LNCAP (cell line): ENCODE data around the gene ZNF668.

Experiments used
- TF ChIP-seq, protein P1 (sequence below): fragments of 450-650 bp; IDR thresholded peaks from 2 replicates; pipeline ENCODE4 v1.5.1; 2017; ENCODE audit warnings: mild to moderate bottlenecking

Gene ZNF668

GRCh38 chr16:31080756-31081419 lies 6.8 kb upstream of the ZNF668 start:
- TF ChIP-seq, protein P1, sequence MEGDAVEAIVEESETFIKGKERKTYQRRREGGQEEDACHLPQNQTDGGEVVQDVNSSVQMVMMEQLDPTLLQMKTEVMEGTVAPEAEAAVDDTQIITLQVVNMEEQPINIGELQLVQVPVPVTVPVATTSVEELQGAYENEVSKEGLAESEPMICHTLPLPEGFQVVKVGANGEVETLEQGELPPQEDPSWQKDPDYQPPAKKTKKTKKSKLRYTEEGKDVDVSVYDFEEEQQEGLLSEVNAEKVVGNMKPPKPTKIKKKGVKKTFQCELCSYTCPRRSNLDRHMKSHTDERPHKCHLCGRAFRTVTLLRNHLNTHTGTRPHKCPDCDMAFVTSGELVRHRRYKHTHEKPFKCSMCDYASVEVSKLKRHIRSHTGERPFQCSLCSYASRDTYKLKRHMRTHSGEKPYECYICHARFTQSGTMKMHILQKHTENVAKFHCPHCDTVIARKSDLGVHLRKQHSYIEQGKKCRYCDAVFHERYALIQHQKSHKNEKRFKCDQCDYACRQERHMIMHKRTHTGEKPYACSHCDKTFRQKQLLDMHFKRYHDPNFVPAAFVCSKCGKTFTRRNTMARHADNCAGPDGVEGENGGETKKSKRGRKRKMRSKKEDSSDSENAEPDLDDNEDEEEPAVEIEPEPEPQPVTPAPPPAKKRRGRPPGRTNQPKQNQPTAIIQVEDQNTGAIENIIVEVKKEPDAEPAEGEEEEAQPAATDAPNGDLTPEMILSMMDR = no peak

GRCh38 chr16:31080035-31080629 lies 6.1 kb upstream of the ZNF668 start:
- TF ChIP-seq, protein P1 = no peak

- TF ChIP-seq, protein P1 = no peak
Measured at GRCh38 chr16:31079342-31079944, 5.4 kb upstream of the ZNF668 start.

GRCh38 chr16:31078597-31079341 lies 4.7 kb upstream of the ZNF668 start:
- TF ChIP-seq, protein P1 = no peak

DNA sequence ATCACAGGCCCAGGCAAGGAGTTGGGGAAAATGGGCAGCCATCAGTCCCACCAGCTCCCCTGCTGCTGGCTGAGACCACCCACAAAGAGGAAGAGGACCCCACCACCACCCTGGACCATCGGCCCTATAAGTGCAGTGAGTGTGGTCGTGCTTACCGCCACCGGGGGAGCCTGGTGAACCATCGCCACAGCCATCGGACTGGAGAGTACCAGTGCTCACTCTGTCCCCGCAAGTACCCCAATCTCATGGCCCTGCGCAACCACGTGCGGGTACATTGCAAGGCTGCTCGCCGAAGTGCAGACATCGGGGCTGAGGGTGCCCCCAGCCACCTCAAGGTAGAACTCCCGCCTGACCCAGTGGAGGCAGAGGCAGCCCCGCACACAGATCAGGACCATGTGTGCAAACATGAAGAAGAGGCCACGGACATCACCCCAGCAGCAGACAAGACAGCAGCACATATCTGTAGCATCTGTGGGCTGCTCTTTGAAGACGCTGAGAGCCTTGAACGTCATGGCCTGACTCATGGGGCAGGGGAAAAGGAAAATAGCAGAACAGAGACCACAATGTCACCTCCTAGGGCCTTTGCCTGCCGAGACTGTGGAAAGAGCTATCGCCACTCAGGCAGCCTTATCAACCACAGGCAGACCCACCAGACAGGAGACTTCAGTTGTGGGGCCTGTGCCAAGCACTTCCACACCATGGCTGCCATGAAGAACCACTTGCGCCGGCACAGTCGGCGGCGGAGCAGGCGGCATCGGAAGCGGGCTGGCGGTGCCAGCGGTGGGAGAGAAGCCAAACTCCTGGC lies 3.8 kb upstream of the ZNF668 start:
- TF ChIP-seq, protein P1 = no peak

DNA sequence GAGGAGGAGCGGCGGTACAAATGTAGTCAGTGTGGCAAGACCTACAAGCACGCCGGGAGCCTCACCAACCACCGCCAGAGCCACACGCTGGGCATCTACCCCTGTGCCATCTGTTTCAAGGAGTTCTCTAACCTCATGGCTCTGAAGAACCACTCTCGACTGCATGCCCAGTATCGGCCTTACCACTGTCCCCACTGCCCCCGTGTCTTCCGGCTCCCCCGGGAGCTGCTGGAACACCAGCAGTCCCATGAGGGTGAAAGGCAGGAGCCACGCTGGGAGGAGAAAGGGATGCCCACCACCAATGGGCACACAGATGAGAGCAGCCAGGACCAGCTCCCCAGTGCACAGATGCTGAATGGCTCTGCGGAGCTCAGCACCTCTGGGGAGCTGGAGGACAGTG lies 3.0 kb upstream of the ZNF668 start:
- TF ChIP-seq, protein P1 = no peak

- TF ChIP-seq, protein P1 = no peak
Measured at GRCh38 chr16:31076319-31076718, 2.3 kb upstream of the ZNF668 start.
